ENCODE results near the gene WDR37.

WDR37 gene

GRCh38 chr10:1101946-1102345 is 45.8 kb downstream of the WDR37 start:
- H3K4me3 ChIP-seq (ENCODE audit: low read length), result no peak overlapping the region
- no peak for DNase-seq (ENCODE audit: low read depth)
- no peak for TF ChIP-seq CTCF (IDR thresholded peaks at IDR 0.05; ENCODE audit: insufficient read depth, low read depth, low read length, missing control alignments)

- no peak for DNase-seq (ENCODE audit: low read depth)
- TF ChIP-seq CTCF (IDR thresholded peaks at IDR 0.05; ENCODE audit: insufficient read depth, low read depth, low read length, missing control alignments), result no peak
- no peak overlapping the region for H3K4me3 ChIP-seq (ENCODE audit: low read length)
Measured at GRCh38 chr10:1102416-1102815, 46.2 kb downstream of the WDR37 start.

GRCh38 chr10:1102831-1103230 is 46.6 kb downstream of the WDR37 start:
- no peak overlapping the region for H3K4me3 ChIP-seq (ENCODE audit: low read length)
- TF ChIP-seq CTCF (IDR thresholded peaks at IDR 0.05; ENCODE audit: insufficient read depth, low read depth, low read length, missing control alignments), result no peak
- DNase-seq (ENCODE audit: low read depth), result no peak

GRCh38 chr10:1103551-1103950 is 47.4 kb downstream of the WDR37 start:
- no peak for DNase-seq (ENCODE audit: low read depth)
- TF ChIP-seq CTCF (IDR thresholded peaks at IDR 0.05; ENCODE audit: insufficient read depth, low read depth, low read length, missing control alignments), result no peak
- no peak overlapping the region for H3K4me3 ChIP-seq (ENCODE audit: low read length)

- TF ChIP-seq CTCF (IDR thresholded peaks at IDR 0.05; ENCODE audit: insufficient read depth, low read depth, low read length, missing control alignments), result no peak
- no peak overlapping the region for H3K4me3 ChIP-seq (ENCODE audit: low read length)
- no peak for DNase-seq (ENCODE audit: low read depth)
Measured at GRCh38 chr10:1104971-1105370, 48.8 kb downstream of the WDR37 start.

- H3K4me3 ChIP-seq (ENCODE audit: low read length), result no peak overlapping the region
- no peak for DNase-seq (ENCODE audit: low read depth)
- no peak for TF ChIP-seq CTCF (IDR thresholded peaks at IDR 0.05; ENCODE audit: insufficient read depth, low read depth, low read length, missing control alignments)
Measured at GRCh38 chr10:1107004-1107403, 50.8 kb downstream of the WDR37 start.

GRCh38 chr10:1107679-1108078 is 51.5 kb downstream of the WDR37 start:
- DNase-seq (ENCODE audit: low read depth), result peak; percentile 59
- H3K4me3 ChIP-seq (ENCODE audit: low read length), result no peak overlapping the region
- TF ChIP-seq CTCF (IDR thresholded peaks at IDR 0.05; ENCODE audit: insufficient read depth, low read depth, low read length, missing control alignments), result no peak
